Measurements from ENCODE around the gene DNAJB8. TPM values are rescaled to one million over a fixed set of nuclear protein-coding genes. Genes with fewer than 3 reads are reported as not detected.

The DNAJB8 gene
- total RNA-seq, 2 experiments from 2014 or later = not detected

DNA sequence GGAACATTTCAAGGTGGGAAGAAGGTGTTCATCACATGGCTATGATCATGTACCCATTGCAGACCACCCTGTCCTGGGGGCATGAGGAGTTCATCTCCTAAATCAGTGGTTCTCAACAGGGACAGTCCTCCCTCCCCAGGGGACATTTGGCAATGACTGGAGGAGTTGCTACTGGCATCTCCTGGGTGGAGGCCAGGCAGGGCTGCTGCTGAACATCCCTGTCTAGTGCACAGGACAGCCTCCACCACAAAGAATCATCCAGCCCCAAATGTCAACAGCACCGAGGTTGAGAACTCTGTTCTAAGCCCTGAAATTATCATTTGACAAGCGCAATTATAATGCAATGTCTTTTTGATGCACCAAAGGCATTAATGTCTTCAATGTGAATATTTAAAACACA lies 4.4 kb upstream of the DNAJB8 start:
- Histone ChIP-seq H3K4me1 (ENCODE audit: insufficient read depth, low read length, poor library complexity, severe bottlenecking) (no peaks in the 10 kb centered on the region), H3K4me2 (ENCODE audit: low read length) (no peak overlapping the region), H3K79me2 (ENCODE audit: insufficient read depth, low read depth, low read length) (no peaks in the 10 kb centered on the region), H3K4me3 (ENCODE audit: low read depth, low read length, poor library complexity, severe bottlenecking) (no peak overlapping the region), H3K36me3 (ENCODE audit: insufficient read depth, low read length) (no peaks in the 10 kb centered on the region), H2AFZ (ENCODE audit: low read length) (no peak overlapping the region), H3K9me2 (ENCODE audit: insufficient read depth, low read length) (no peaks in the 10 kb centered on the region), H4K20me1 (ENCODE audit: insufficient read depth, low read length) (no peaks in the 10 kb centered on the region), H3K9me3 (ENCODE audit: low read length) (no peaks in the 10 kb centered on the region), H3K27ac (ENCODE audit: low read depth, low read length, poor library complexity, severe bottlenecking) (no peak overlapping the region)
- DNase-seq (ENCODE audit: low spot score) = no peak
- ChIA-PET POLR2A (no interaction called here), CTCF (ENCODE audit: unreplicated experiment) (no interaction called here)
- intact Hi-C loops (cut with micrococcal nuclease; ENCODE audit: unreplicated experiment) = no loop called here
- TF ChIP-seq, protein P1, sequence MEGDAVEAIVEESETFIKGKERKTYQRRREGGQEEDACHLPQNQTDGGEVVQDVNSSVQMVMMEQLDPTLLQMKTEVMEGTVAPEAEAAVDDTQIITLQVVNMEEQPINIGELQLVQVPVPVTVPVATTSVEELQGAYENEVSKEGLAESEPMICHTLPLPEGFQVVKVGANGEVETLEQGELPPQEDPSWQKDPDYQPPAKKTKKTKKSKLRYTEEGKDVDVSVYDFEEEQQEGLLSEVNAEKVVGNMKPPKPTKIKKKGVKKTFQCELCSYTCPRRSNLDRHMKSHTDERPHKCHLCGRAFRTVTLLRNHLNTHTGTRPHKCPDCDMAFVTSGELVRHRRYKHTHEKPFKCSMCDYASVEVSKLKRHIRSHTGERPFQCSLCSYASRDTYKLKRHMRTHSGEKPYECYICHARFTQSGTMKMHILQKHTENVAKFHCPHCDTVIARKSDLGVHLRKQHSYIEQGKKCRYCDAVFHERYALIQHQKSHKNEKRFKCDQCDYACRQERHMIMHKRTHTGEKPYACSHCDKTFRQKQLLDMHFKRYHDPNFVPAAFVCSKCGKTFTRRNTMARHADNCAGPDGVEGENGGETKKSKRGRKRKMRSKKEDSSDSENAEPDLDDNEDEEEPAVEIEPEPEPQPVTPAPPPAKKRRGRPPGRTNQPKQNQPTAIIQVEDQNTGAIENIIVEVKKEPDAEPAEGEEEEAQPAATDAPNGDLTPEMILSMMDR (conservative IDR thresholded peaks at IDR 0.05; ENCODE audit: low read length) = no peak
- no peak for TF ChIP-seq EZH2phosphoT487 (IDR thresholded peaks at IDR 0.05; ENCODE audit: borderline replicate concordance, low read depth, low read length)
- no TSS peak for BruUV-seq (replicated peaks)

DNA sequence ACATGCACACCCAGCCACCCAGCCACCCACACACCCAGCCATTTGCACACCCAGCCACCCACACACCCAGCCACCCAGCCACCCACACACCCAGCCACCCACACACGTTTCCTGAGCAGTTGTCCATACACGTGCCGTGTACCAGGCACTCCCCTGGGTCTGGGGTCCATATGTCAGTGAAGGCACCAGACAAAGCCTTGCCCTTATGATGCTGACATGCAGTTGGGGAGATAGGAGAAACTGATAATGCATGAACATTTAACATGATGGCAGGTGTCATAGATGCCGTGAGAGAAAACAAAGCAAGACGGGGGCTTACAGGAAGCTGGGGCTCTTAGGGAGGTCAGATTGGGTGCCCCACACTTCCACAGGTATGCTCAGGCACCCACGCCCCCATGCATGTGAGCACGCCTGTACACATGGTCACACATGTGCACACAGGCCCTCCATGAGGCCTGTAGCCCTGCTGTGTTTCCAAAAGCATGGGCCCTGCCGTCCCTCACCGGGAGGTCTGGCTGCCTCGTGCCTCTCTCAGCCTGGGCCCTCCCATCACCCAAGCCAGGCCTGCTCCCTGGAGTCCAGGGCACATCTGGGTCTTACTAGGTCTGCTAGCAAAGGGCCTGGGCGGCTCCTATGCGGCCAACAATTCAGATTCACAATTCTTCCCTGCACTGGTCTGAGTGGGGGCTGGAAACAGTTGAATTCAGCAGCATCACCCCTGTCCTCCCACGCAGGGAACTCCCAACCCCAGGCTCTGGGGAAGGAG lies 3.6 kb upstream of the DNAJB8 start:
- intact Hi-C loops (cut with micrococcal nuclease; ENCODE audit: unreplicated experiment) = no loop called here
- DNase-seq (ENCODE audit: low spot score) = no peak
- H3K27ac ChIP-seq (ENCODE audit: low read depth, low read length, poor library complexity, severe bottlenecking) = no peak overlapping the region
- H3K4me1 ChIP-seq (ENCODE audit: insufficient read depth, low read length, poor library complexity, severe bottlenecking) = no peaks in the 10 kb centered on the region
- H3K4me3 ChIP-seq (ENCODE audit: low read depth, low read length, poor library complexity, severe bottlenecking) = no peak overlapping the region
- BruUV-seq (replicated peaks) = no TSS peak
- no peaks in the 10 kb centered on the region for H3K9me3 ChIP-seq (ENCODE audit: low read length)
- H4K20me1 ChIP-seq (ENCODE audit: insufficient read depth, low read length) = no peaks in the 10 kb centered on the region
- TF ChIP-seq, protein P1 (conservative IDR thresholded peaks at IDR 0.05; ENCODE audit: low read length) = no peak
- no peak for TF ChIP-seq EZH2phosphoT487 (IDR thresholded peaks at IDR 0.05; ENCODE audit: borderline replicate concordance, low read depth, low read length)
- no peak overlapping the region for H2AFZ ChIP-seq (ENCODE audit: low read length)
- H3K4me2 ChIP-seq (ENCODE audit: low read length) = no peak overlapping the region
- no peaks in the 10 kb centered on the region for H3K9me2 ChIP-seq (ENCODE audit: insufficient read depth, low read length)
- CTCF ChIA-PET (ENCODE audit: unreplicated experiment) = no interaction called here
- POLR2A ChIA-PET = no interaction called here
- H3K36me3 ChIP-seq (ENCODE audit: insufficient read depth, low read length) = no peaks in the 10 kb centered on the region
- no peaks in the 10 kb centered on the region for H3K79me2 ChIP-seq (ENCODE audit: insufficient read depth, low read depth, low read length)

DNA sequence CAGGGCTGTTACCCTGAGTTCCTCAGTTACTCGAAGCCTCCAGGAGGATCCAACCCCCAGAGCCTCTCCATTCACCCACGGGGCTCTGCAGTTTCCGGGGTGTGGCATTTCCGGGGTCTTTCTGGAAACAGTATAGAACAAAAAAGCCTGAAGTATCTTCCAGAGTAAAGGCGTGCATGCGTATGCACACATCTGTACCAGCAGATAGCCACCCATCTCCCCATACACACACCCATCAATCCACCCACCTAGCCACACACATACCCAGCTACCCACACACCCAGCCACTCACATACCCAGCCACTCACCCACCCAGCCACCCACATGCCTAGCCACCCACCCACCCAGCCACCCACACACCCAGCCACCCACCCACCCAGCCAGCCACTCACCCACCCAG lies 2.9 kb upstream of the DNAJB8 start:
- Histone ChIP-seq H3K9me2 (ENCODE audit: insufficient read depth, low read length) (no peaks in the 10 kb centered on the region), H3K79me2 (ENCODE audit: insufficient read depth, low read depth, low read length) (no peaks in the 10 kb centered on the region), H4K20me1 (ENCODE audit: insufficient read depth, low read length) (no peaks in the 10 kb centered on the region), H3K9me3 (ENCODE audit: low read length) (no peaks in the 10 kb centered on the region), H3K4me2 (ENCODE audit: low read length) (no peak overlapping the region), H3K4me3 (ENCODE audit: low read depth, low read length, poor library complexity, severe bottlenecking) (no peak overlapping the region), H3K27ac (ENCODE audit: low read depth, low read length, poor library complexity, severe bottlenecking) (no peak overlapping the region), H2AFZ (ENCODE audit: low read length) (no peak overlapping the region), H3K36me3 (ENCODE audit: insufficient read depth, low read length) (no peaks in the 10 kb centered on the region), H3K4me1 (ENCODE audit: insufficient read depth, low read length, poor library complexity, severe bottlenecking) (no peaks in the 10 kb centered on the region)
- ChIA-PET POLR2A (interaction anchor here (0.6 kb wide), 1 partner anchor 241 kb away, joined by 5 read pairs; no protein-coding TSS in a partner anchor), CTCF (ENCODE audit: unreplicated experiment) (no interaction called here)
- intact Hi-C loops (cut with micrococcal nuclease; ENCODE audit: unreplicated experiment) = no loop called here
- DNase-seq (ENCODE audit: low spot score) = no peak
- no peak for TF ChIP-seq EZH2phosphoT487 (IDR thresholded peaks at IDR 0.05; ENCODE audit: borderline replicate concordance, low read depth, low read length)
- TF ChIP-seq, protein P1 (conservative IDR thresholded peaks at IDR 0.05; ENCODE audit: low read length) = no peak
- BruUV-seq (replicated peaks) = no TSS peak
